GM12872 (cell line): ENCODE measurements around the gene RNF207.

Source experiments
- CTCF ChIP-seq: IDR thresholded peaks from 3 replicates; pipeline ENCODE4 v1.5.1; 2011; ENCODE audit warnings: low read depth, mild to moderate bottlenecking, low read length, moderate library complexity; ENCODE audit not compliant: insufficient read depth

Gene RNF207, protein sequence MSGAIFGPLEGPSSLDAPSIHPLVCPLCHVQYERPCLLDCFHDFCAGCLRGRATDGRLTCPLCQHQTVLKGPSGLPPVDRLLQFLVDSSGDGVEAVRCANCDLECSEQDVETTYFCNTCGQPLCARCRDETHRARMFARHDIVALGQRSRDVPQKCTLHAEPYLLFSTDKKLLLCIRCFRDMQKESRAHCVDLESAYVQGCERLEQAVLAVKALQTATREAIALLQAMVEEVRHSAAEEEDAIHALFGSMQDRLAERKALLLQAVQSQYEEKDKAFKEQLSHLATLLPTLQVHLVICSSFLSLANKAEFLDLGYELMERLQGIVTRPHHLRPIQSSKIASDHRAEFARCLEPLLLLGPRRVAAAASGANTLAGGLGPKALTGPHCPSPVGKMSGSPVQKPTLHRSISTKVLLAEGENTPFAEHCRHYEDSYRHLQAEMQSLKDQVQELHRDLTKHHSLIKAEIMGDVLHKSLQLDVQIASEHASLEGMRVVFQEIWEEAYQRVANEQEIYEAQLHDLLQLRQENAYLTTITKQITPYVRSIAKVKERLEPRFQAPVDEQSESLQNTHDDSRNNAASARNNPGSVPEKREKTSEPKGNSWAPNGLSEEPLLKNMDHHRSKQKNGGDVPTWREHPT

DNA sequence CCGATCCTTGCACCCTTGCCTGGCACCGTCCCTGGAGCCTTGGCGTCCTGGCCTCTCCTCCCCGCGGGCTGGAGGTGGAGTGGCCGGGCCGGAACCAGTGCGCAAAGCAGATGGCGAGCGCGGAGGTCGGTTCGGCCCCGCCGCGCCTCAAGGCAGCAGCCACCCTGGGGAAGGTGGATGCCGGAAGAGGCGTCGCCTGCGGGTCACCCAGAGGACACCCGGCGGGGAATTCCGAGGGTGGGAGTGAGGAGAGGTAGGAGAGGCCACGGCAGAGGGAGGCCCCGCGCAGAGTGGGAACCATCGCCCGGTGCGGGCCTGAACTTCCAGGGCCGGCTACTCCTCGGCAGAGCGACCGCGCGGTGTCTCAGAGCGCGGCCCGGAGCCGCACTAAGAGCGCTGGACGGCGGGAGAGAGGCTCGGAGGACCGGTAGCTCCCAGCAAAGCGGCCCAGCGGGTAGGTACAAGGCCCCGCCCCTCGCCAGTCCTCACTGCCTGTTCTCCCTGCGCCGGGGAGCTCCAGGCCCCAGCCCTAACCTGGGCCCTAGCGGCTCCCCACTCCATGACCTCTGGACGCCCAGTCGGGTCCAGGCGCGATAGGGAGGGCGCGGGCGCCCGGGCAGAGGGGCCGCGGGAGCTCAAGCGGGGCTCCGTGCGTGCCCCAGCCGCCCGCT lies at the start of gene RNF207:
Gene RNF207, plus strand, starts transcription at position 271 of the 671 bp plus-strand sequence. CDS start 417 bp downstream, outside the sequence.
- TF ChIP-seq CTCF = no peak

DNA sequence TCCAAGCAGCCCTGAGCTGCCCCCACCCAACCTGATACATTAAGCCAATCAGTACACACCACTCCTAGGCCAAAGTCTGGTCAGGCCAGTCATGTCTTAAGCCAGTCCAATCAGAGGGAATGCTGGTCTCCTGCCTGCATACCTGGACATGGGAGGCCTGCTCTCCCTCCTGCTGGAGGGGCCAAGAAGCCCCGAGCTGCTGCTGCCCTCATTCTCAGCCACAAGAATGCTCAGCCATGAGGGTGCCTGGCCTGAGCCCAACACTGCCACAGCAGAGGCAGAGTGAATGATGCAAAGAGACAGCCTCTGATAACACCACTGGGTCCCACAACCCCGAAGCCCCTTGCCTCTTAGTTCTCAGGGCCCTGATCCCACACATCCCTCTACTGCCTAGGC lies 48.8 kb upstream of the RNF207 start:
- no peak for TF ChIP-seq CTCF

DNA sequence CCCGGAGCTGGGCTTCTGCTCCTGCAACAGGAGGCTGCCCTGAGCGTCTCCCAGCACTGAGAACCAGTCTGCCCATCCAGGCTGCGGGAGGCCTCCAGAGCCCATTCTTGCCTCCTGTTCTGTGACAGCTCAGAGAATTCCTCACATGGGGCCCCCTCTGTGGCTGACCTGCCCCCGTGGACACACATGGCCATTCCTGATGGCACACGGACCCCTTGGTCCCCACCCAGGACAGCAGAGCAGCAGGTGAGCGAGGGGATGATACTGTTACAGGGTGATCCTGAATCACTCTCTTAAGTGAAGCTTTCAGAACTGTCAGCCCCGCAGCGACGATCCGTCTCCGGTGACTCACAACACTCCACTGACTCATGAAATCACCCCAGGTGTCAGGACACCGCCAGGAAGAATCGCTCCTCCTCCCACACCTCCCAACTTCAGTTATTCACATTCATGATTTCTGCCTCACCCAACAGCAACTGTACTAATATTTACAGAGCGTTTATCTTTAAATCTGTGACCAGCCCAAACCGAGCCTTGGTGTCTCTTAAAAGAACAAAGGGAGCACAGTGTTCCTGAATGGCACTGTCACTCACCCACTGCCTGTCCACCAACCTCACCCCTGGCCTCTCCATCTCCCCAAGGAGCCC lies 48.3 kb upstream of the RNF207 start:
- TF ChIP-seq CTCF = no peak

- no peak for TF ChIP-seq CTCF
Observed at GRCh38 chr1:6158181-6158580, 47.7 kb upstream of the RNF207 start.

DNA sequence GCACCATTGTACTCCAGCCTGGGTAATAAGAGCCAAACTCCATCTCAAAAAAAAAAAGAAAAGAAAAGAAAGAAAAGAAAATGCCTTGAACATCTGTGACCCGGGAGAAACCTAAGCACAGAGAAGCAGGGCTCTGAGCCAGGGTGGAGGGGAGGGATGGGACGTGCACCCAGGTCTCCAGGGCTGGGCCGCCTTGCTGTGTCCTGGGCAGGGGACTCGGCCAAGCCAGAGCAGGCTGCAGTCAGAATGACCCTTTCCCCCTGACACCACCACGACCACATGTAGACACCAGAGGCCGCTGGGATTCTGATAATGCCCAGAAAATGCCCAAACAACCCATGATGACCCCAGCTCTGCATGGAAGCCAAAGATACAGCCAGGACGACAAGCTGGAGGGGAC lies 43.6 kb upstream of the RNF207 start:
- TF ChIP-seq CTCF = no peak

DNA sequence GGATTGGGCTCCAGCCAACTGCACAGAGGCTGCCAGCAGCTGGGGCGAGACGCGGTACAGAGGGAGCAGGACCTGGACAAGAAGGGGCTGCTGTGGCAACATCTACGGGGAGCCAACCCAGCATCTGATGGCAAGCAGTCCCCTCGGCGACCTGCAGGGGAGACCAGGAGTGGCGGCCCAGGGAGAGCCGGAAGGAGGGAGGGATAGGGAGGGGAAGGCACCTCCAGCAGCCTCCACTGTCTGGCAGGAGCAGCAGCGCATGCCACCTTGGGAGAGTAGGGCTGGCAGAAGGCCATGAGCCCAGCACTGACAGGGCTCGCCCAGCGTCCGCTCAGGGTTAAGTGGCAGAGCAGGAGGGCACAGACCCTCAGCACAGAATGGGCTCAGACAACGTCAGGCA lies 43.1 kb upstream of the RNF207 start:
- peak; percentile 27; the same call in 2 of the 3 replicates for TF ChIP-seq CTCF

- TF ChIP-seq CTCF = no peak
Observed at GRCh38 chr1:6163191-6163972, 42.5 kb upstream of the RNF207 start.
